ENCODE results near the gene SGCB. TPM values are rescaled to one million over a fixed set of nuclear protein-coding genes. Genes with fewer than 3 reads are reported as not detected.

The SGCB gene
- total and polyA plus RNA-seq, 2 of the 4 experiments (the other 2 are of a cell fraction) = 16.3 to 24.0 TPM

GRCh38 chr4:52052475-52052780 lies 14.3 kb upstream of the SGCB start:
- Histone ChIP-seq H2BK20ac (ENCODE audit: low read depth, low read length) (no peak overlapping the region), H3K4ac (ENCODE audit: low read depth, low read length) (peak overlapping the region; percentile 64), H3K4me3 (ENCODE audit: insufficient read depth, low read depth, low read length) (peak overlapping the region; percentile 57), H4K20me1 (ENCODE audit: insufficient read depth, low read length) (0 out of 2 replicates have a peak, but pooled peaks cover 3% of the 10 kb centered on the region), H3K27me3 (ENCODE audit: control insufficient read depth, insufficient read depth, low read length) (peaks cover 6% of the 10 kb centered on the region), H2AFZ (replicated peaks; ENCODE audit: low read length, poor library complexity) (peak overlapping the region; percentile 92), H4K5ac (ENCODE audit: low read depth, low read length) (no peak overlapping the region), H3K36me3 (ENCODE audit: control insufficient read depth, insufficient read depth, low read length) (no peaks in the 10 kb centered on the region), H3K18ac (ENCODE audit: low read depth, low read length) (no peak overlapping the region), H2AK5ac (ENCODE audit: low read depth, low read length) (no peak overlapping the region), H2AK9ac (replicated peaks; ENCODE audit: low read depth, low read length, poor library complexity) (peak overlapping the region; percentile 48), H3K14ac (replicated peaks; ENCODE audit: low read depth, low read length) (peak overlapping the region; percentile 69), H3K9ac (ENCODE audit: low read depth, low read length) (peak overlapping the region; percentile 37; the same call in 1 of the 2 replicates), H3K9me3 (ENCODE audit: control insufficient read depth, insufficient read depth, low read length) (no peaks in the 10 kb centered on the region), H3K79me1 (ENCODE audit: low read depth in 1 of 2, low read length in 2 of 2) (0 out of 4 replicates have a peak, but pooled peaks cover 0 to 7% of the 10 kb centered on the region in 2 experiments), H3K4me2 (ENCODE audit: low read depth, low read length) (peak overlapping the region; percentile 86), H4K8ac (ENCODE audit: low read depth in 2 of 2, low read length in 2 of 2) (0 out of 4 replicates have a peak overlapping the region, but pooled peaks of 1 of the 2 experiments have one; percentile 62), H3K27ac (ENCODE audit: insufficient read depth, low read length) (peak overlapping the region; percentile 88; the same call in 1 of the 2 replicates), H4K91ac (ENCODE audit: insufficient read depth, low read depth, low read length) (no peak overlapping the region), H3K56ac (ENCODE audit: extremely low read depth, insufficient read depth, low read length) (no peak overlapping the region), H2BK120ac (ENCODE audit: low read depth, low read length) (peak overlapping the region; percentile 27; the same call in 1 of the 2 replicates), H2BK15ac (ENCODE audit: low read depth, low read length) (0 out of 3 replicates have a peak overlapping the region, but pooled peaks have one; percentile 32), H3K4me1 (ENCODE audit: control insufficient read depth, insufficient read depth, low read length) (no peaks in the 10 kb centered on the region; the same call in 1 of the 2 replicates), H3K9me1 (ENCODE audit: insufficient read depth, low read length) (peaks cover 3% of the 10 kb centered on the region; the same call in 1 of the 2 replicates), H3K23ac (ENCODE audit: low read depth, low read length) (0 out of 2 replicates have a peak overlapping the region, but pooled peaks have one; percentile 58), H2BK5ac (ENCODE audit: low read depth, low read length, poor library complexity, severe bottlenecking) (peak overlapping the region; percentile 50)
- dilution Hi-C loops (cut with HindIII; ENCODE audit: low sequenced_read_pairs, unreplicated experiment) = no loop called here
- no peak for TF ChIP-seq SMC3 (IDR thresholded peaks at IDR 0.05; ENCODE audit: low read depth, low read length)
- no peak for TF ChIP-seq MAFK (IDR thresholded peaks at IDR 0.05; ENCODE audit: low read depth, low read length)
- no peak for TF ChIP-seq RFX5 (IDR thresholded peaks at IDR 0.05; ENCODE audit: low read depth, low read length)
- TF ChIP-seq BHLHE40 (IDR thresholded peaks at IDR 0.05; ENCODE audit: low read depth, low read length) = no peak
- TF ChIP-seq CTCF (conservative IDR thresholded peaks at IDR 0.05; ENCODE audit: low read depth, low read length) = no peak
- TF ChIP-seq RAD21 (IDR thresholded peaks at IDR 0.05; ENCODE audit: low read length) = no peak
- TF ChIP-seq POLR2A (IDR thresholded peaks at IDR 0.05; ENCODE audit: low read depth, low read length) = no peak
- TF ChIP-seq MAZ (IDR thresholded peaks at IDR 0.05; ENCODE audit: borderline replicate concordance, low read depth, low read length) = no peak
- TF ChIP-seq FOS (IDR thresholded peaks at IDR 0.05; ENCODE audit: low read depth, low read length) = no peak
- TF ChIP-seq RCOR1 (IDR thresholded peaks at IDR 0.05; ENCODE audit: insufficient replicate concordance, low read length) = no peak
- in situ Hi-C loops (cut with MboI; ENCODE audit: low sequenced_read_pairs) = no loop called here
- no TSS peak for BruUV-seq (replicated peaks)
- intact Hi-C loops (cut with micrococcal nuclease) = loop anchor here (5.0 to 10.0 kb wide), 2 partner anchors 40 to 58 kb away; no protein-coding TSS in a partner anchor
- ATAC-seq (ENCODE audit: low read depth) (no peak), DNase-seq (peak; percentile 20)
- ChIA-PET CTCF (interaction anchor here (0.6 to 1.6 kb wide), 2 partner anchors 10 to 56 kb away, joined by 3 read pairs; no protein-coding TSS in a partner anchor), POLR2A (ENCODE audit: unreplicated experiment) (no interaction called here)
- WGBS, 2 experiments (ENCODE audit: extremely low coverage in 2 of 2, insufficient read length in 1 of 2) = 45% methylated on average over 4 of the region's 7 CpGs; no CpG with 5 or more reads in 1 of the 2 experiments

All from IMR-90 (cell line).